Measurements from ENCODE around the gene TXNL4A.
"Not testable (repeated sequence)": the region's sequence is repeated elsewhere in the genome, so short reads cannot be mapped to it uniquely, and the experiment has no call there.

The TXNL4A gene

GRCh38 chr18:79988451-79989194 lies at the start of gene TXNL4A:
TXNL4A (minus strand) TSS chr18:79988563; CDS start chr18:79988392, 171 bp downstream.
- no peaks in the 10 kb centered on the region for H3K9me3 ChIP-seq (ENCODE audit: control insufficient read depth in 5 of 5, low read length in 5 of 5)
- peaks cover 5 to 27% (median 23%) of the 10 kb centered on the region in 5 donors for H3K4me1 ChIP-seq (ENCODE audit: control insufficient read depth in 5 of 5, insufficient read depth in 5 of 5, low read length in 5 of 5)
- no peaks in the 10 kb centered on the region for H3K27me3 ChIP-seq (ENCODE audit: control insufficient read depth in 5 of 5, insufficient read depth in 4 of 5, low read length in 5 of 5)
- peak within 1 kb of the TSS; percentile 90 for H3K27ac ChIP-seq (ENCODE audit: low read depth, low read length)
- peak within 1 kb of the TSS; percentile 3 to 85 (median 75) for H3K9ac ChIP-seq (ENCODE audit: low read length in 5 of 5)
- peak within 1 kb of the TSS; percentile 84 to 99 (median 89) for H3K4me3 ChIP-seq (ENCODE audit: low read depth in 1 of 5, low read length in 5 of 5)
- peaks cover 0 to 12% (median 6%) of the 10 kb centered on the region in 5 donors for H3K36me3 ChIP-seq (ENCODE audit: control insufficient read depth in 5 of 5, insufficient read depth in 5 of 5, low read length in 5 of 5)

- H3K27ac ChIP-seq (ENCODE audit: low read depth, low read length), result no peak overlapping the region
- no peaks in the 10 kb centered on the region for H3K27me3 ChIP-seq (ENCODE audit: control insufficient read depth in 5 of 5, insufficient read depth in 4 of 5, low read length in 5 of 5)
- H3K9me3 ChIP-seq (ENCODE audit: control insufficient read depth in 5 of 5, low read length in 5 of 5), result no peaks in the 10 kb centered on the region
- no peak overlapping the region for H3K9ac ChIP-seq (ENCODE audit: low read length in 5 of 5)
- H3K4me1 ChIP-seq (ENCODE audit: control insufficient read depth in 5 of 5, insufficient read depth in 5 of 5, low read length in 5 of 5), result peaks cover 9 to 25% (median 22%) of the 10 kb centered on the region in 5 donors
- H3K36me3 ChIP-seq (ENCODE audit: control insufficient read depth in 5 of 5, insufficient read depth in 5 of 5, low read length in 5 of 5), result peaks cover 0 to 19% (median 12%) of the 10 kb centered on the region in 5 donors
- no peak overlapping the region for H3K4me3 ChIP-seq (ENCODE audit: low read depth in 1 of 5, low read length in 5 of 5)
Observed at GRCh38 chr18:80037300-80037699, 48.9 kb upstream of the TXNL4A start.

GRCh38 chr18:80035997-80036396 lies 47.6 kb upstream of the TXNL4A start:
- Histone ChIP-seq H3K4me3 (ENCODE audit: low read depth in 1 of 5, low read length in 5 of 5) (no peak overlapping the region), H3K9ac (ENCODE audit: low read length in 5 of 5) (no peak overlapping the region), H3K36me3 (ENCODE audit: control insufficient read depth in 5 of 5, insufficient read depth in 5 of 5, low read length in 5 of 5) (peaks cover 0 to 19% (median 10%) of the 10 kb centered on the region in 5 donors), H3K27ac (ENCODE audit: low read depth, low read length) (no peak overlapping the region), H3K27me3 (ENCODE audit: control insufficient read depth in 5 of 5, insufficient read depth in 4 of 5, low read length in 5 of 5) (no peaks in the 10 kb centered on the region), H3K9me3 (ENCODE audit: control insufficient read depth in 5 of 5, low read length in 5 of 5) (peaks cover 0 to 3% (median 0%) of the 10 kb centered on the region in 5 donors), H3K4me1 (ENCODE audit: control insufficient read depth in 5 of 5, insufficient read depth in 5 of 5, low read length in 5 of 5) (peaks cover 9 to 25% (median 22%) of the 10 kb centered on the region in 5 donors)

GRCh38 chr18:80034852-80035406 lies 46.6 kb upstream of the TXNL4A start:
- Histone ChIP-seq H3K9ac (ENCODE audit: low read length in 5 of 5) (peak overlapping the region; percentile 48 to 83 (median 80)), H3K9me3 (ENCODE audit: control insufficient read depth in 5 of 5, low read length in 5 of 5) (peaks cover 0 to 6% (median 0%) of the 10 kb centered on the region in 5 donors)

GRCh38 chr18:80034068-80034851 lies 45.9 kb upstream of the TXNL4A start, which contains the start of gene RBFA:
RBFA (plus strand) TSS chr18:80034434; CDS start chr18:80034496, 62 bp downstream.
- Histone ChIP-seq H3K27ac (ENCODE audit: low read depth, low read length) (peak within 1 kb of the TSS; percentile 86), H3K4me3 (ENCODE audit: low read depth in 1 of 5, low read length in 5 of 5) (peak within 1 kb of the TSS; percentile 82 to 95 (median 84)), H3K9me3 (ENCODE audit: control insufficient read depth in 5 of 5, low read length in 5 of 5) (peaks cover 0 to 10% (median 0%) of the 10 kb centered on the region in 5 donors), H3K4me1 (ENCODE audit: control insufficient read depth in 5 of 5, insufficient read depth in 5 of 5, low read length in 5 of 5) (peaks cover 9 to 25% (median 22%) of the 10 kb centered on the region in 5 donors), H3K9ac (ENCODE audit: low read length in 5 of 5) (peak within 1 kb of the TSS; percentile 48 to 83 (median 81)), H3K36me3 (ENCODE audit: control insufficient read depth in 5 of 5, insufficient read depth in 5 of 5, low read length in 5 of 5) (peaks cover 4 to 16% (median 10%) of the 10 kb centered on the region in 5 donors), H3K27me3 (ENCODE audit: control insufficient read depth in 5 of 5, insufficient read depth in 4 of 5, low read length in 5 of 5) (no peaks in the 10 kb centered on the region)

More at GRCh38 chr18:80034852-80035406, 46.6 kb upstream of the TXNL4A start:
- Histone ChIP-seq H3K27me3 (ENCODE audit: control insufficient read depth in 5 of 5, insufficient read depth in 4 of 5, low read length in 5 of 5) (no peaks in the 10 kb centered on the region), H3K27ac (ENCODE audit: low read depth, low read length) (peak overlapping the region; percentile 78), H3K4me3 (ENCODE audit: low read depth in 1 of 5, low read length in 5 of 5) (peak overlapping the region; percentile 79 to 95 (median 84)), H3K36me3 (ENCODE audit: control insufficient read depth in 5 of 5, insufficient read depth in 5 of 5, low read length in 5 of 5) (peaks cover 4 to 16% (median 10%) of the 10 kb centered on the region in 5 donors), H3K4me1 (ENCODE audit: control insufficient read depth in 5 of 5, insufficient read depth in 5 of 5, low read length in 5 of 5) (peaks cover 9 to 25% (median 22%) of the 10 kb centered on the region in 5 donors)

- Histone ChIP-seq H3K4me1 (ENCODE audit: control insufficient read depth in 5 of 5, insufficient read depth in 5 of 5, low read length in 5 of 5) (peaks cover 9 to 25% (median 22%) of the 10 kb centered on the region in 5 donors), H3K27ac (ENCODE audit: low read depth, low read length) (peak overlapping the region; percentile 86), H3K4me3 (ENCODE audit: low read depth in 1 of 5, low read length in 5 of 5) (peak overlapping the region; percentile 67 to 86 (median 80)), H3K27me3 (ENCODE audit: control insufficient read depth in 5 of 5, insufficient read depth in 4 of 5, low read length in 5 of 5) (no peaks in the 10 kb centered on the region), H3K9me3 (ENCODE audit: control insufficient read depth in 5 of 5, low read length in 5 of 5) (peaks cover 0 to 13% (median 0%) of the 10 kb centered on the region in 5 donors), H3K36me3 (ENCODE audit: control insufficient read depth in 5 of 5, insufficient read depth in 5 of 5, low read length in 5 of 5) (peaks cover 0 to 8% (median 5%) of the 10 kb centered on the region in 5 donors), H3K9ac (ENCODE audit: low read length in 5 of 5) (peak overlapping the region in 4 of 5 donors; percentile 66 to 81 (median 68))
Observed at GRCh38 chr18:80033181-80034067, 45.1 kb upstream of the TXNL4A start.

- Histone ChIP-seq H3K9me3 (ENCODE audit: control insufficient read depth in 5 of 5, low read length in 5 of 5) (peaks cover 9 to 39% (median 21%) of the 10 kb centered on the region in 5 donors), H3K36me3 (ENCODE audit: control insufficient read depth in 5 of 5, insufficient read depth in 5 of 5, low read length in 5 of 5) (peaks cover 0 to 7% (median 0%) of the 10 kb centered on the region in 5 donors), H3K27ac (ENCODE audit: low read depth, low read length) (no peak overlapping the region), H3K4me1 (ENCODE audit: control insufficient read depth in 5 of 5, insufficient read depth in 5 of 5, low read length in 5 of 5) (peaks cover 5 to 14% (median 12%) of the 10 kb centered on the region in 5 donors), H3K9ac (ENCODE audit: low read length in 5 of 5) (no peak overlapping the region), H3K27me3 (ENCODE audit: control insufficient read depth in 5 of 5, insufficient read depth in 4 of 5, low read length in 5 of 5) (no peaks in the 10 kb centered on the region), H3K4me3 (ENCODE audit: low read depth in 1 of 5, low read length in 5 of 5) (no peak overlapping the region)
Observed at GRCh38 chr18:80029690-80030089, 41.3 kb upstream of the TXNL4A start.

GRCh38 chr18:80027719-80028118 lies 39.4 kb upstream of the TXNL4A start:
- not testable (repeated sequence) for H3K4me1 ChIP-seq (ENCODE audit: control insufficient read depth in 5 of 5, insufficient read depth in 5 of 5, low read length in 5 of 5); H3K4me3 ChIP-seq (ENCODE audit: low read depth in 1 of 5, low read length in 5 of 5); H3K27me3 ChIP-seq (ENCODE audit: control insufficient read depth in 5 of 5, insufficient read depth in 4 of 5, low read length in 5 of 5); H3K36me3 ChIP-seq (ENCODE audit: control insufficient read depth in 5 of 5, insufficient read depth in 5 of 5, low read length in 5 of 5); H3K27ac ChIP-seq (ENCODE audit: low read depth, low read length); H3K9ac ChIP-seq (ENCODE audit: low read length in 5 of 5)
- H3K9me3 ChIP-seq (ENCODE audit: control insufficient read depth in 5 of 5, low read length in 5 of 5), result peaks cover 26 to 59% (median 40%) of the 10 kb centered on the region in 5 donors

- peaks cover 0 to 7% (median 0%) of the 10 kb centered on the region in 5 donors for H3K36me3 ChIP-seq (ENCODE audit: control insufficient read depth in 5 of 5, insufficient read depth in 5 of 5, low read length in 5 of 5)
- no peak overlapping the region for H3K27ac ChIP-seq (ENCODE audit: low read depth, low read length)
- H3K4me1 ChIP-seq (ENCODE audit: control insufficient read depth in 5 of 5, insufficient read depth in 5 of 5, low read length in 5 of 5), result no peaks in the 10 kb centered on the region
- peak overlapping the region in 1 of 5 donors; percentile 21 for H3K4me3 ChIP-seq (ENCODE audit: low read depth in 1 of 5, low read length in 5 of 5)
- H3K27me3 ChIP-seq (ENCODE audit: control insufficient read depth in 5 of 5, insufficient read depth in 4 of 5, low read length in 5 of 5), result no peaks in the 10 kb centered on the region
- no peak overlapping the region for H3K9ac ChIP-seq (ENCODE audit: low read length in 5 of 5)
- H3K9me3 ChIP-seq (ENCODE audit: control insufficient read depth in 5 of 5, low read length in 5 of 5), result peaks cover 38 to 72% (median 54%) of the 10 kb centered on the region in 5 donors
Observed at GRCh38 chr18:80026363-80026762, 38.0 kb upstream of the TXNL4A start.
